H7 (cell line): ENCODE measurements around the gene INS. TPM values are rescaled to one million over a fixed set of nuclear protein-coding genes. Genes with fewer than 3 reads are reported as not detected.

ENCODE experiments used
- DNase-seq: peaks from one replicate; pipeline ENCODE4 v3.0.0; 2012
- H3K27me3 ChIP-seq: 2 replicates; pipeline ENCODE4 v1.6.0; 2011; ENCODE audit warnings: mild to moderate bottlenecking, low read length; ENCODE audit not compliant: control insufficient read depth, insufficient read depth
- H3K36me3 ChIP-seq: replicated peaks from 2 replicates; pipeline ENCODE4 v1.5.1; 2011; ENCODE audit warnings: low read length; ENCODE audit not compliant: control insufficient read depth, insufficient read depth
- H3K4me3 ChIP-seq: 2 replicates; pipeline ENCODE4 v1.5.1; 2011; ENCODE audit warnings: low read depth, mild to moderate bottlenecking, control low read depth, low read length, moderate library complexity; ENCODE audit not compliant: insufficient read depth
- total RNA-seq: library from RNA; depleted of rRNA; stranded (reverse); fragments of >200 nt; shearing (Covaris generic); gene quantifications from 2 replicates; pipeline ENCODE4 v1.2.3, GENCODE V29; 2014; rRNA removed

INS gene
- not detected in 2 replicates for total RNA-seq

DNA sequence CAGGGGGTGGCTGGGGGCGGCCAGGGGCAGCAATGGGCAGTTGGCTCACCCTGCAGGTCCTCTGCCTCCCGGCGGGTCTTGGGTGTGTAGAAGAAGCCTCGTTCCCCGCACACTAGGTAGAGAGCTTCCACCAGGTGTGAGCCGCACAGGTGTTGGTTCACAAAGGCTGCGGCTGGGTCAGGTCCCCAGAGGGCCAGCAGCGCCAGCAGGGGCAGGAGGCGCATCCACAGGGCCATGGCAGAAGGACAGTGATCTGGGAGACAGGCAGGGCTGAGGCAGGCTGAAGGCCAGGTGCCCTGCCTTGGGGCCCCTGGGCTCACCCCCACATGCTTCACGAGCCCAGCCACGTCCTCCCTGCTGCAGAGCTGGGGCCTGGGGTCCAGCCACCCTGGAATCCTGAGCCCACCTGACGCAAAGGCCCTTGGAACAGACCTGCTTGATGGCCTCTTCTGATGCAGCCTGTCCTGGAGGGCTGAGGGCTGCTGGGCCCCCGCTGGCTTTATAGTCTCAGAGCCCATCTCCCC, at the start of gene INS:
Gene INS (minus strand): TSS at position 474 of the 524 bp plus-strand sequence. CDS start 238 bp downstream, at position 236.
- DNase-seq, result no peak
- no peaks in the 10 kb centered on the region for H3K27me3 ChIP-seq
- H3K36me3 ChIP-seq, result no peaks in the 10 kb centered on the region
- no peak within 1 kb of the TSS for H3K4me3 ChIP-seq

DNA sequence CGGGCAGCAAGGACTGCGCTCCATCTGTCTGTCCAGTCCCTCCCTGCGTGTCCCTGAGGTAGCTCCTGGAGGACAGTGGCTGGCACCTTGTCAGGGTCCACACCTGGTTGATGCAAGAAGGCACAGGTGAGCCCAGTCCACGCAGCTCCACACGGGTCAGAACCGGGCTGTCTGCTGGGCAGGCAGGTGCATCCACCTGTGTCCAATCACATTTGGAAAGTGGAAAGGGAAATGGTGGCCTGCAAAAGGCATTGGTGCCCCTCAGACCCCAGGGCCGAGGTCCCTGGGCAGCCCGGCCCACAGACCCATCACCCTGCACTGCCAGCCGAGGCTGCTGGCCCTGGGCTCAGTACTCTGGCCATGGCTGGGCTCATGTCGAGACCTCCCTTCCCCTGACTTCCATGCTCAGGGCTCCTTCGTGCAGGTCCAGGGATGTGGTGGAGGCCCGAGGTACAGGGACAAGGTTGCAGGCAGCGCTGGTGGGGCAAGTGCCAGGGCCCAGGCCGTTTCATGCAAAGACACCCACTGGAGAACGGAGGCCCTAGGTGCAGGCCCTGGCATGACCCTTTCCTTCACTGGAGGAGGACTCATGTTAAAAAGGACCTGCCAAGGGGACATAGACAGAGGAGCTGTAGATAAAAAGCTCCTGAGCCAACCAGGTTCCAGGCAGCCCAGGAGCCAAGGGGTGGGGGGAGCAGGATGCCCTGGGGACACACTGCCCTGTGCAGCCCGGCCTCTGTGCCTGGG, 49.5 kb upstream of the INS start:
- peaks cover 7% of the 10 kb centered on the region; the same call in 1 of the 2 replicates for H3K27me3 ChIP-seq
- no peak overlapping the region for H3K4me3 ChIP-seq
- peak; percentile 25 for DNase-seq
- no peaks in the 10 kb centered on the region for H3K36me3 ChIP-seq

DNA sequence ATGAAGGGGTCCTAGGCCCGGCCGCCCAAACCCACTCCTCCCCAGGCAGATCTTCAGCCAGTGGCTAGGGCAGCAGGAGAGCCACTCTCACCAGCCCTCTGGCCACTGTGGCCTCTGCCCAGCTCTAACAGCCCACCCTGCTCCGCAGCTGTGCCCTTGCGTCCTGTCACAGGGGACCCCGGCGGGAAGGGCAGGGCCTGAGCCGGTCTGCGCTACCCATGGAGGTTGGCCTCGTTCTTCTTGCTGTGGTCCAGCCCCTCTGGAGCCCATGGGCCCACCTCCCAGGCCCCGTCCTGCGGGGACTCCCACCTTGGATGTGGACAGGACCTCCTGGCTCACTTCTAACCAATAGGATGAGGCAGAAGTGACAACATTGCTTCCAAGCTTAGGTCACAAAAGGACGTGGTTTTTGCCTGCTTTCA, 48.9 kb upstream of the INS start:
- Histone ChIP-seq H3K4me3 (no peak overlapping the region), H3K27me3 (peaks cover 4% of the 10 kb centered on the region; the same call in 1 of the 2 replicates), H3K36me3 (no peaks in the 10 kb centered on the region)
- peak; percentile 36 for DNase-seq

DNA sequence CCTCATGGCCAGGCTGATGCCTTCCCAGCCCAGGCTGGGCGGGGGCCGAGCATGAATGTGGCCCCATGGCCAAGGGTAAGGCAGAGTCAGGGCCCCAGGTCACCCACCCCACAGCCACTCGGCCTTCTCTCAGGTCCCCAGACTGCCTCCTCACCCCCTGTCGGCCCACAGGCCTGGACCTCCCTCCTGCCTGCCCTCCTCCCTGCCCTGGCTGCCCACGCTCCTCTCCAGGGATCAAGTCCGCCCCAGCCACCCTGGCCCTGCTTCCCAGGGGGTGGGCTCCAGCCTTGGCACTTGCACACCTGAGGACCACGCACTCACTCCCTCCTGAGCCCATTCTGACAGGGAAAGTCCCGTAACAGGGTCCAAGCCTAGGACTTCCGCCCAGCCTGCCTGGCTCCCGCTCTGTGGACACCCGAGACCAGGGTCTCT, 48.4 kb upstream of the INS start:
- no peak overlapping the region for H3K4me3 ChIP-seq
- DNase-seq, result peak; percentile 41
- 0 out of 2 replicates have a peak, but pooled peaks cover 3% of the 10 kb centered on the region for H3K27me3 ChIP-seq
- H3K36me3 ChIP-seq, result no peaks in the 10 kb centered on the region

DNA sequence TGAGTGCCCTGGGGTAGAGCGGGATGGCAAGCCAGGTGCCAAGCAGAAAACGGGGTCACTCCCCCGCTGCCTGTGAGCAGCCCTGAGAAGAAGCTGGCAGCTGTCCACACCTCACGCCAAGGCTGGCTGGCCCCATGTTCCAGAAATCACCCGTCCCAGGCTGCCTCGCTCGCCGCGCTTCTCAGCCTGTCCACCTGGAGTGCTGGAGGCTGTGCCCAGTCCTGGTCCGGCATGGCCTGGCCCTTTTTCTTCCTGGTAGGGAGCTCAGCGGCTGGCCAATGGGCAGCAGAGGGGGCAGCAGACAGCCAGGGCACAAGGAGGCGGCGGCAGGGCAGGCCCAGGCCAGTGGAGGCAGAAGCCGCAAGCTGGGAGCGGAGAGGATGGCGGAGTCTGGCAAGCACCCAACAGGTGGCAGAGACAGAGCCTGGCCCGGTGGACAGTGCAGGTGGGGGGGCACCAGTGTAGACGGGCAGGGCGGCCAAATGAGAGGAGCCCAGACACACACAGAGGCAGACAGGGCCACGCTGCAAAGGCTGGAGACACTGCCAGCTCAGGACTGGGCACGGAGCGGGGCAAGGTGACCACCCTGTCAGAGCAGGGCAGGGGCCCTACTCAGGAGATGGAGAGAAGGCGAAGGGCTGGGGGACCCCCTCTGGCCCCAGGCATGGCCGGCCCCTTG, 47.8 kb upstream of the INS start:
- Histone ChIP-seq H3K27me3 (0 out of 2 replicates have a peak, but pooled peaks cover 3% of the 10 kb centered on the region), H3K36me3 (no peaks in the 10 kb centered on the region), H3K4me3 (no peak overlapping the region)
- DNase-seq, result peak; percentile 72

DNA sequence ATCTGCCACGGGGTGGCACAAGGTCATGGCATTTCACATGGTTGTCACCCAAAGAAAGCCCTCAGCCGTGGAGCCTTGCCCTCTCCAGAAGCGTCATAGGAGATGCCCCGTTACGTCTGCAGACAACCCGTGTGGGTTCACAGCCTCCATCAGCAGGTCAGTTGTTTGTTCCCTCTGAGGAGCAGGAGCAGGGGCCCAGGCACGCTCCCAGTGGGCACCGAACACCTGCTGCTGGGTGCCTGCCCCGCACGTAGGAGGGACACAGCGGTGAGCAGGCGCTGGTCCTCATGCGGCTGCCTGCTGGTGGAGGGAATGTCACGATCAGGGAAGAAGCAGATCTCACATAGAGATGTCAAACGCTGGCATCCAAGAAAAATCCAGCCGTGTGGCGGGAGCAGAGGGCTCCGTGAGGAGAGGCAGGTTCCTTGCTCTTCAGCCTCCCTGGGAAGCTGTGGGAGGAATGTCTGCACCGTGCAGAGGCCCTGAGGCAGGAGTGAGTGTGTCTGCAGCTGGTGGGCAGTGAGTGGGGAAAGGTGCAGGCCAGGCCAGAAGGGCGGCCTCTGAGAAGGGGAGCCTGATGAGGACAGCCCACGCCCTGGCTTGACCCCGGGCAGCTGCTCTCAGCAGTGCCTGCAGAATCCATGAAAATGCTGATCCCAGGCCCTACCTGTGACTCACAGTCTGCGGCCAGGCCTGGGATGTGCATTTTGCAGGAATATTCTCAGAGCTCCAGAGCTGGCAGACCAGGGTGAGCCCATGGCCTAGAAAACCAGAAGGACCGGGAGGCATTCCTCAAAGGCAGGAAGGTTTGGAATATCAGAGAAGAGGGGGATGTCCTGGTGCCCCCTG, 47.0 kb upstream of the INS start:
- Histone ChIP-seq H3K4me3 (no peak overlapping the region), H3K27me3 (0 out of 2 replicates have a peak, but pooled peaks cover 3% of the 10 kb centered on the region), H3K36me3 (no peaks in the 10 kb centered on the region)
- no peak for DNase-seq

DNA sequence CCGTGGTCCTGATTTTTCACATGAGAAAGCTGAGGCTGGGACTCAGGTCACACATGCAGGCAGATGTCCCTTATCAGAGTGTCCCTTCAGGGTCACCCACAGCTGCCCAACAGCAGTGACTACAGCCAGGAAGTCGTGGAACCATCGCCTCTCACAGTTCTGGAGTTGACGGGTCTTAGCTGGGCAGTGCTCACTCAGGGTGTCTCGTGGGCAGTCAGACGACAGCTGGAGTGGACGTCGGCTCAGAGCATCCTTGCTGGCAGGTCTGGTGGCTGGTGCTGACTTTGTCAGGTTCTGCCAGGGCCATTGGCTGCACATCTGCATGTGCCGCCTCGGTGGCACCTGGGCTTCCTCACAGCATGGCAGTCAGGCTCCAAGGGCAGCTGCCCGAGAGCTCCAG, 46.2 kb upstream of the INS start:
- Histone ChIP-seq H3K36me3 (no peaks in the 10 kb centered on the region), H3K4me3 (no peak overlapping the region), H3K27me3 (no peaks in the 10 kb centered on the region)
- DNase-seq, result no peak

DNA sequence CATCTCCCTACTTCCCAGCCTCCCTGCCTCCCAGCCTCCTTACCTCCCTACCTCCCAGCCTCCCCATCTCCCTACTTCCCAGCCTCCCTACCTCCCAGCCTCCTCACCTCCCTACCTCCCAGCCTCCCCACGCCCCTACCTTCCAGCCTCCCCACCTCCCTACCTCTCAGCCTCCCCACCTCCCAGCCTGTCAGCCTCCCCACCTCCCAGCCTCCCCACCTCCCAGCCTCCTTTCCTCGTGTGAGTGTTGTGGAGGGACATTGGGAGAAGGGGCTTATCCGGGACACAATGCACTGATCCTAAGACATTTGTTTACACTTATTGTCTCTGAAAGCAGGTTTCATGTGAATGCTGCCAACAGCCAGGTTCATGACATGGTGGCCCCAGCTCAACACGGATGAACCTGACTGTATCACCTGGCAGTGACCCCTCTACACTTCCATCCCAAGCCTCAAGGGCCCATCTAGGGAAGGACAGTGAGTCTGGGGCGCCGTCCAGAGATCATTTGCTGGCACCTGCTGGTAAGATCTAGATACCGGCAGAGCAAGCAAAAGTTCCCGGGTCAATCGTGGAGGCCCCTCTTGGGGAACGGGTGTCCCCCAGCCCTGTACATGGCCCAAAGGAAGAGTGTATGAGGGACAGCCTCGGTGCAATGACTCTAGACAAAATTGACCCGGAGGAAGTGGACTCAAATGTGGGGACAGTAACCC, 45.1 kb upstream of the INS start:
- DNase-seq, result peak; percentile 51

DNA sequence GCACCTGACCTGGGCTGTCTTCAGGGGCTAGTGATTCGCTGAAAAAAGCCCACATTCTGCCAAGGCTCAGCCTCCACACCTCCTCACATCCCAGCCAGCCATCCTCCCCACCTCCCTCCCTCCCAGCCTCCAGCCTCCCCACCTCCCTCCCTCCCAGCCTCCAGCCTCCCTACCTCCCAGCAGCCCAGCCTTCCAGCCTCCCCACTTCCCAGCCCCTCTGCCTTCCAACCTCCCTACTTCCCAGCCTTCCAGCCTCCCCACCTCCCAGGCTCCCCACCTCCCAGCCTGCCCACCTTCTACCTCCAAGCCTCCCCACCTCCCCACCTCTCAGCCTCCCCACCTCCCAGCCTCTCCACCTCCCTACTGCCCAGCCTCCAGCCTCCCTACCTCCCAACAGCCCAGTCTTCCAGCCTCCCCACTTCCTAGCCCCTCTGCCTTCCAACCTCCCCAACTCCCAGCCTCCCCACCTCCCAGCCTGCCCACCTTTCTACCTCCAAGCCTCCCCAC, 44.3 kb upstream of the INS start:
- Histone ChIP-seq H3K27me3 (no peaks in the 10 kb centered on the region), H3K4me3 (no peak overlapping the region), H3K36me3 (no peaks in the 10 kb centered on the region)
- no peak for DNase-seq

More for the DNA sequence above, 45.1 kb upstream of the INS start:
- Histone ChIP-seq H3K27me3 (no peaks in the 10 kb centered on the region), H3K4me3 (no peak overlapping the region), H3K36me3 (no peaks in the 10 kb centered on the region)

DNA sequence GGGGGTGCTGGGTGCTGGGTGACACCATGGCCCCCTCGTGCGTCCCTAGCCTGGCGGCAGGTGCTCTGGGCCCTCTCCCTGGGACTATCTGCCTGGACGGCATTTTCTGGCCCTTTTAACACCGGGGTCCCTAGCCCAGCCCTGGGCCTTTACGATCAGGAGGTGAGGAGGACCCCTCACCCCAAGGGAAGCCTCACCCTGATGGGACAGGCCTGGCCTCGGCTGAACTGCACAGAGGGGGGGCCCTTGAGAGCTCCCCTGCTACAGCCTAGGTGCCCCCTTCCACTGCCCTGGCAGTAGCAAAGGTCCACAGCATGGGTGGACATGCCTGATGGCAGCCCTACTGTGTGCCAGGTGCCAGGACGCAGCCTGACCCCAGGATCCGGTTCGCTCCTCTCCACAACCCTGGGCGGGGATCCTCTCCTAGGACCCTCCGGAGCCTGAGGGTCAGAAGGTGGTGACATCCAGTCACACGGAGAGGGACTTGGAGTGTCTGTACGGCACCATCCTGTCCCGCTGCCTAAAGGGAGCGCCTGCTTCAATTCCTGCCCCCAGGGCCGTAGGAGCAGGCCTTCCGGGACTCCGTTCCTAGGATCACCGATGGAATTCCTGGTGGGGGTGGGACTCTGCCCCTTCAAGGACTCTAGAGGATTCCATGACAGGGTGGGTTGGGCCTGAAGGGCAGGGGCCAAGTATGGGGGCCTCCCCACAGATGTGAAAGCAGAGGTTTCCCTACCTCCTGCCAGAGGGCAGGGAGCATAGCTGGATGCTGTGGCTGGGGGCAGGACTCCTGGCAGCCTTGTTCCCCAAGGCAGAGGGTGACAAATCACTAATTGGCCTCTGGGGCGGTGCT, 43.6 kb upstream of the INS start:
- DNase-seq, result peak; percentile 65
- Histone ChIP-seq H3K4me3 (no peak overlapping the region), H3K36me3 (no peaks in the 10 kb centered on the region), H3K27me3 (no peaks in the 10 kb centered on the region)

DNA sequence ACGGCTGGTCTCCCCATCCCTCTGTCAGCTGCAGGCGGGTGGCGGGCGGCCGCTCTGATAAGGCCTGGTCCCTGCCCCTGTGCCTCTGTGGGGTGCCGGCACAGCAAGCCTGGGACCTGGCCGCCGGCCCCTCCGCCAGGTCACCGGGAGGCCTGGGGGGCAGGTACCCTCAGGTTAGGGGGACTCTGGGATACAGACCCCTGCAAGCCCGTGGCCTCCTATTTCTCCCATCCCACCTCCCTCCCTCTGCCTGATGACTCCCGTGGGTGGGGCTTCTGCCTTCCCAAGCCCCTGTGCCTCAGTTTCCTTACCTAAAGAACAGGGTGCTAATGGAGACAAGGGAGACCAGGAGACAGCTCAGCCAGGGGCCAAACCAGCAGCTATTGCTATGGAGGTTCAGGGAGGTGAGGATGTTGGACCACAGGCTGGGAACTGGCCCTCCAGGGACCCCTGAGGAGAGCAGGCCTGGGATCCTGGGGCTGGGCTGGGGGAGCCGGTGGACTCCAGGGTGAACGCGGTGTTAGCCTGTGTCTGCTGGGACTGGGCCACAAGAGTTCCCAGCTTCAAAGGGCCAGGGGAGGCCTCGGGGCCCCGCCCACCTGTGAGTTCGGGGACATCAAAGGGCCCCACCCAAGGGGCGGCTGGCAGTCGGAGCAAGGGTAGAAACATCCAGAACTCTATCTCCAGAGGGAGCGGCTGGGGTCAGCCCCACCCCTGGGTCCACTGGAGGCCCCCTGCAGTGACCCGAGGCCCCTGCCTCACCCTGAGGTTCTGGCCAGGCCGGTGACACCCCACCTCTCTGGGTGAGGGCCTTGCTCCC, 42.6 kb upstream of the INS start:
- peak; percentile 56 for DNase-seq
- H3K4me3 ChIP-seq, result no peak overlapping the region

DNA sequence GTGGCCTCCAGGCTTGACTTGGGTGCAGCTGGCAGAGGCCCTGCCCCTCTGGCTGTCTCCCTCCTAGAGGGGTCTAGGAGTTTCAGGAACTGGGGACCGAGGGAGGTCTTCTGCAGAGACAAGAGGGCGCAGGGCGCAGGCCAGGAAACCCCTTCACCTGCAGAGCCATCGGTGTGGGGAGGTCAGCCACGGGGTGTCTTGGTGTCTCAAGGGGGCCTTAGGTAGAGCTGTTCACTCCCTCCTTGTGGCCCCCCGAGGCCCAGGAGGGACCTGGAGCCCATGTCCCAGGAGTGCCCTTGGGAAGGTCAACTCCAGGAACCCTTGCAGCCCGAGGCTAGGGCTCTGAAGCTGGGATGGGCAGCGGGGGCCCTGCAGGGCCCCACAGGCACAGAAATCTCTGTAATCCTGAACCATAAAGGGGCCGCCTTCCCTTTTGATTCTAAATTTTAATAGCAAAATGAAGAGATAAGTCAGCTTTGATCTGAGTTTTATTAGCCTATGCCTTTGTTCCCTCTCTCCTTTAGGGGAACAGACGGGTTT, 42.0 kb upstream of the INS start:
- H3K27me3 ChIP-seq, result no peaks in the 10 kb centered on the region
- no peaks in the 10 kb centered on the region for H3K36me3 ChIP-seq
- no peak overlapping the region for H3K4me3 ChIP-seq
- peak; percentile 55 for DNase-seq

More for the DNA sequence above, 42.6 kb upstream of the INS start:
- Histone ChIP-seq H3K36me3 (no peaks in the 10 kb centered on the region), H3K27me3 (no peaks in the 10 kb centered on the region)
